ENCODE results near the gene SIGLECL1. TPM values are rescaled to one million over a fixed set of nuclear protein-coding genes. Genes with fewer than 3 reads are reported as not detected.

SIGLECL1 gene
- total RNA-seq, 1 experiment from 2014 or later, result not detected

- Mint-ChIP-seq H3K27me3 (ENCODE audit: low read depth) (peaks cover 7% of the 10 kb centered on the region), H3K4me3 (no peak overlapping the region; a peak in 1 of 5 replicates), H3K27ac (0 out of 7 replicates have a peak overlapping the region, but pooled peaks of 1 of the 3 experiments have one; percentile 21), H3K9me3 (no peaks in the 10 kb centered on the region), H3K4me1 (peaks cover 47 to 54% of the 10 kb centered on the region in 2 experiments), H3K36me3 (ENCODE audit: insufficient read depth in 1 of 3, low read depth in 3 of 3) (0 out of 7 replicates have a peak, but pooled peaks cover 0 to 2% (median under 1%) of the 10 kb centered on the region in 3 experiments)
- no peak overlapping the region for H2AFZ ChIP-seq (ENCODE audit: low read length)
- H3K4ac ChIP-seq (ENCODE audit: low read depth, low read length), result no peak overlapping the region
- H3K27ac ChIP-seq (ENCODE audit: insufficient read length, low read depth, low read length), result no peak overlapping the region
- no peak overlapping the region for H4K5ac ChIP-seq (ENCODE audit: insufficient read length, low read depth, low read length)
- no peak overlapping the region for H2BK120ac ChIP-seq (ENCODE audit: low read depth, low read length, poor library complexity, severe bottlenecking)
- WGBS (ENCODE audit: extremely low coverage, insufficient read length, low lambda C conversion rate), result no CpG with 5 or more reads among the region's 9 CpGs
- no peak overlapping the region for H3K9ac ChIP-seq (ENCODE audit: extremely low read depth, insufficient read length, low read length)
- H3K4me1 ChIP-seq (ENCODE audit: insufficient read depth, low read length), result peaks cover 25% of the 10 kb centered on the region; the same call in 1 of the 2 replicates
- no peaks in the 10 kb centered on the region for H4K20me1 ChIP-seq (ENCODE audit: control insufficient read depth, insufficient read depth, insufficient read length)
- H3K18ac ChIP-seq (ENCODE audit: insufficient read length, low read depth, low read length), result peak overlapping the region; percentile 41
- H3K9me3 ChIP-seq (ENCODE audit: control insufficient read depth, low read depth, low read length), result no peaks in the 10 kb centered on the region
- H3K14ac ChIP-seq (ENCODE audit: insufficient read depth, low read length), result peak overlapping the region; percentile 10; the same call in 1 of the 2 replicates
- no peak overlapping the region for H2AK5ac ChIP-seq (ENCODE audit: insufficient read length, low read length)
- no peak overlapping the region for H2BK20ac ChIP-seq (ENCODE audit: low read depth, low read length, poor library complexity, severe bottlenecking)
- DNase-seq, result peak; percentile 49
- H2BK15ac ChIP-seq (ENCODE audit: low read depth, low read length), result no peak overlapping the region
- no peaks in the 10 kb centered on the region for H3K79me1 ChIP-seq (ENCODE audit: insufficient read depth, low read depth, low read length, poor library complexity, severe bottlenecking)
- H4K8ac ChIP-seq (replicated peaks; ENCODE audit: insufficient read length, low read depth, low read length), result no peak overlapping the region
- no peak overlapping the region for H4K91ac ChIP-seq (ENCODE audit: insufficient read length, low read depth, low read length)
- no peak overlapping the region for H2BK5ac ChIP-seq (ENCODE audit: insufficient read length, low read length)
- no peak overlapping the region for H3T11ph ChIP-seq (ENCODE audit: low read length)
- H3K27me3 ChIP-seq (ENCODE audit: insufficient read depth, low read length), result no peaks in the 10 kb centered on the region
- TF ChIP-seq CTCF (conservative IDR thresholded peaks at IDR 0.05), result peak; percentile 59; the same call in 2 of the 3 replicates
- H3K23me2 ChIP-seq (ENCODE audit: insufficient read length, low read depth, low read length, poor library complexity, severe bottlenecking), result no peaks in the 10 kb centered on the region
- H3K4me2 ChIP-seq (ENCODE audit: insufficient read depth, insufficient read length, low read length), result no peak overlapping the region
- H3K79me2 ChIP-seq (ENCODE audit: insufficient read depth, low read length), result no peaks in the 10 kb centered on the region
- H2BK12ac ChIP-seq (ENCODE audit: insufficient read length, low read depth, low read length), result no peak overlapping the region
- H3K23ac ChIP-seq (ENCODE audit: insufficient read length, low read depth, low read length), result no peak overlapping the region
- H3K56ac ChIP-seq (ENCODE audit: insufficient read length, low read depth, low read length), result no peak overlapping the region
These were observed 45.6 kb downstream of the SIGLECL1 start for GRCh38 chr19:51296336-51297093.

Measured in H9 (cell line).